Ishikawa (cell line): Measurements from ENCODE around the gene FIGLA.

Source experiments
- CEBPB ChIP-seq: IDR thresholded peaks from 2 replicates; pipeline ENCODE4 v1.6.1; 2012
- CREB1 ChIP-seq: IDR thresholded peaks from 2 replicates; pipeline ENCODE4 v1.6.1; 2012; ENCODE audit warnings: low read depth
- EGR1 ChIP-seq: IDR thresholded peaks from 2 replicates; pipeline ENCODE4 v1.6.1; 2012
- EP300 ChIP-seq: IDR thresholded peaks from 2 replicates; pipeline ENCODE4 v1.6.1; 2012; ENCODE audit warnings: borderline replicate concordance
- FOXM1 ChIP-seq: IDR thresholded peaks from 2 replicates; pipeline ENCODE4 v1.6.1; 2012; ENCODE audit warnings: low read depth, borderline replicate concordance
- NFIC ChIP-seq: IDR thresholded peaks from 2 replicates; pipeline ENCODE4 v1.6.1; 2012
- RAD21 ChIP-seq: IDR thresholded peaks from 2 replicates; pipeline ENCODE4 v1.6.1; 2012; ENCODE audit warnings: low read depth
- TAF1 ChIP-seq: IDR thresholded peaks from 2 replicates; pipeline ENCODE4 v1.6.1; 2012; ENCODE audit warnings: low read depth, mild to moderate bottlenecking
- TCF12 ChIP-seq: IDR thresholded peaks from 2 replicates; pipeline ENCODE4 v1.6.1; 2012; ENCODE audit warnings: low read depth
- TEAD4 ChIP-seq: IDR thresholded peaks from 2 replicates; pipeline ENCODE4 v1.6.1; 2012
- YY1 ChIP-seq: IDR thresholded peaks from 2 replicates; pipeline ENCODE4 v1.6.1; 2012; ENCODE audit warnings: low read depth
- ZBTB7A ChIP-seq: IDR thresholded peaks from 2 replicates; pipeline ENCODE4 v1.6.1; 2012; ENCODE audit warnings: low read depth
- TF ChIP-seq, protein P1 (sequence below): IDR thresholded peaks from 2 replicates; pipeline ENCODE4 v1.6.1; 2012
- TF ChIP-seq, protein P2 (sequence below): IDR thresholded peaks from 2 replicates; pipeline ENCODE4 v1.6.1; 2012; ENCODE audit warnings: low read depth, mild to moderate bottlenecking
- TF ChIP-seq, protein P3 (sequence below): IDR thresholded peaks from 2 replicates; pipeline ENCODE4 v1.6.1; 2012

The FIGLA gene

DNA sequence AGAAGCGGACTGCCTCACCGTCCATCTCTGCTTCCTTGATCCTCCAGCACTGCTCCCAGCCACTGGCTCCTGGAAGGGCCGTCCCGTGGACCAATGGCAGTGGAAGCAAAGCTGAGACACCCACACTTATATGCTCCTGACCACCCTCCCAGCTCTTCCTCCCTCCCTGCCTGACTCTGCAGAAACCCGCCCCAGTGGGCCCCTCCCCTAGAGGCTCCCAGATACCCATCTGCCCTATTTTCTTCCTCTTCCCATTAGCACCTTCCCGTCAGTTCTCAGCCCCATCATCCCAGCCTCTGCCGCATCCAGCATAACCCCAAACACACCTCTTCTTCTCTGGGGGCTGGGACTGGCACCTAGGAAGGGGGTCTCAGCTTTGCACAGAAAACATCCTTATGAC is 30.1 kb upstream of the FIGLA start, which contains the start of gene CLEC4F:
CLEC4F (minus strand) TSS at position 101 of the 400 bp plus-strand sequence; CDS start at position 25, 76 bp downstream.
- TF ChIP-seq CREB1, result no peak
- no peak for TF ChIP-seq TCF12
- TF ChIP-seq YY1, result no peak
- TF ChIP-seq EP300, result no peak
- no peak for TF ChIP-seq TAF1
- TF ChIP-seq RAD21, result no peak
- TF ChIP-seq CEBPB, result no peak
- no peak for TF ChIP-seq FOXM1
- no peak for TF ChIP-seq TEAD4
- TF ChIP-seq, protein P1, sequence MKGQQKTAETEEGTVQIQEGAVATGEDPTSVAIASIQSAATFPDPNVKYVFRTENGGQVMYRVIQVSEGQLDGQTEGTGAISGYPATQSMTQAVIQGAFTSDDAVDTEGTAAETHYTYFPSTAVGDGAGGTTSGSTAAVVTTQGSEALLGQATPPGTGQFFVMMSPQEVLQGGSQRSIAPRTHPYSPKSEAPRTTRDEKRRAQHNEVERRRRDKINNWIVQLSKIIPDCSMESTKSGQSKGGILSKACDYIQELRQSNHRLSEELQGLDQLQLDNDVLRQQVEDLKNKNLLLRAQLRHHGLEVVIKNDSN, result no peak
- TF ChIP-seq NFIC, result no peak
- TF ChIP-seq, protein P2, sequence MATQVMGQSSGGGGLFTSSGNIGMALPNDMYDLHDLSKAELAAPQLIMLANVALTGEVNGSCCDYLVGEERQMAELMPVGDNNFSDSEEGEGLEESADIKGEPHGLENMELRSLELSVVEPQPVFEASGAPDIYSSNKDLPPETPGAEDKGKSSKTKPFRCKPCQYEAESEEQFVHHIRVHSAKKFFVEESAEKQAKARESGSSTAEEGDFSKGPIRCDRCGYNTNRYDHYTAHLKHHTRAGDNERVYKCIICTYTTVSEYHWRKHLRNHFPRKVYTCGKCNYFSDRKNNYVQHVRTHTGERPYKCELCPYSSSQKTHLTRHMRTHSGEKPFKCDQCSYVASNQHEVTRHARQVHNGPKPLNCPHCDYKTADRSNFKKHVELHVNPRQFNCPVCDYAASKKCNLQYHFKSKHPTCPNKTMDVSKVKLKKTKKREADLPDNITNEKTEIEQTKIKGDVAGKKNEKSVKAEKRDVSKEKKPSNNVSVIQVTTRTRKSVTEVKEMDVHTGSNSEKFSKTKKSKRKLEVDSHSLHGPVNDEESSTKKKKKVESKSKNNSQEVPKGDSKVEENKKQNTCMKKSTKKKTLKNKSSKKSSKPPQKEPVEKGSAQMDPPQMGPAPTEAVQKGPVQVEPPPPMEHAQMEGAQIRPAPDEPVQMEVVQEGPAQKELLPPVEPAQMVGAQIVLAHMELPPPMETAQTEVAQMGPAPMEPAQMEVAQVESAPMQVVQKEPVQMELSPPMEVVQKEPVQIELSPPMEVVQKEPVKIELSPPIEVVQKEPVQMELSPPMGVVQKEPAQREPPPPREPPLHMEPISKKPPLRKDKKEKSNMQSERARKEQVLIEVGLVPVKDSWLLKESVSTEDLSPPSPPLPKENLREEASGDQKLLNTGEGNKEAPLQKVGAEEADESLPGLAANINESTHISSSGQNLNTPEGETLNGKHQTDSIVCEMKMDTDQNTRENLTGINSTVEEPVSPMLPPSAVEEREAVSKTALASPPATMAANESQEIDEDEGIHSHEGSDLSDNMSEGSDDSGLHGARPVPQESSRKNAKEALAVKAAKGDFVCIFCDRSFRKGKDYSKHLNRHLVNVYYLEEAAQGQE, result no peak
- TF ChIP-seq, protein P3, sequence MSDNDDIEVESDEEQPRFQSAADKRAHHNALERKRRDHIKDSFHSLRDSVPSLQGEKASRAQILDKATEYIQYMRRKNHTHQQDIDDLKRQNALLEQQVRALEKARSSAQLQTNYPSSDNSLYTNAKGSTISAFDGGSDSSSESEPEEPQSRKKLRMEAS, result no peak
- TF ChIP-seq EGR1, result no peak
- TF ChIP-seq ZBTB7A, result no peak

DNA sequence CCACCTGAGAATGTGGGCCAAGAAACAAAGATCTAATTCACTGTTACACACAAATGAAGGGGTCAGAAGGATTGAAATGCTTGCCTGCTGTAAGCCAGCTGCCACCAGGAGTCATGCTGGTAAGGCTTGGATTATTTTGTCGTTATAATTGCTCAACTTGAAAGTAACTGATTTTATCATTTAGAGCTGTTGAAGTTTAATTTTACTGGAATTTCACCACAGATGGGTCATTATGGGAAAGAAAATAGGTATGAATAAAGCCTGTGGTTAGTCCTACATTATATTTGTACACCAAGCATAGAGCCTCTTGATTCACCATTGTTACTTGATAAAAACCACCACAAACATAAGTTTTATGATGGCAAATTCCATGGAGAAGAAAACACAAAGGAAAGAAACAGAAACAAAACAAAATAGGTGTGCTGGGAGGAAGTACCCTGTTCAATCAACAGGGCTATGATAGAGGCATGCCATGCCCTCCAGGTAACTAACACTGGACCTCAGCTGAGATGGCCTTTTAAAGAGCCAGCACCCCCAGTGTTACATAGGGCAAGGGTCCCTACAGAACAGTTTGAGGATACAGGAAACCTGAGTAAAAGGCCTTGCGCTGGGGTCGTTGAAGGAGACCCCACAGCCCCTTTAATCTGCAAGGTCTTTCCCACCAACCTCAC is 27.0 kb upstream of the FIGLA start:
- TF ChIP-seq, protein P1, result no peak
- TF ChIP-seq CEBPB (no peak), NFIC (no peak), CREB1 (no peak), ZBTB7A (no peak), TEAD4 (no peak), TCF12 (no peak), TAF1 (no peak), EGR1 (no peak), YY1 (no peak)
- TF ChIP-seq, protein P2, result no peak

DNA sequence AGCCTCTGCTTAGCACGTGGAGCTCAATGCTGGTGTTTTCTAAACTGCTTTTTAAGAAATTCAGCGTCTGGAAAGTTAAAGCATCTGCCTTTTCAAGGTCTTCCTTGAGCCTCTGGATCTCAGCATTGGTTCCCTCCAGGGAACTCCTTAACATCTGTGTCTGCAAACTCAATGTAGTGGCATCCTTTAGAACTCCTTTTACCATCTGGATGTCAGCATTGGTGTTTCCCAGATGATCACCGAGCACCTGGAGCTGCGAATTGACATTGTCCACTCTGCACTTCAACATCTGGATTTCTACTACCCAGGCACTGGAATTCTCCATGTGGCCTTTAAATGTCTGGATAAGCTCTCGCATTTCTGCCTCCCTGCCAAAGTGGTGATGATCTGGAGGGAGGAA is 26.3 kb upstream of the FIGLA start:
- no peak for TF ChIP-seq ZBTB7A
- TF ChIP-seq EGR1, result no peak
- TF ChIP-seq, protein P3, result no peak
- no peak for TF ChIP-seq FOXM1
- TF ChIP-seq NFIC, result no peak
- no peak for TF ChIP-seq CREB1
- TF ChIP-seq, protein P2, result no peak
- no peak for TF ChIP-seq TCF12
- no peak for TF ChIP-seq EP300
- TF ChIP-seq, protein P1, result no peak
- no peak for TF ChIP-seq CEBPB
- TF ChIP-seq RAD21, result no peak
- TF ChIP-seq TEAD4, result no peak
- no peak for TF ChIP-seq YY1
